Ovary (tissue), 9 donors: Measurements from ENCODE around the gene PXN. TPM values are rescaled to one million over a fixed set of nuclear protein-coding genes. Genes with fewer than 3 reads are reported as not detected.

Experiments
- DNase-seq, 5 donors: peaks; one replicate each; pipeline ENCODE4 v3.0.0-alpha.2; 2019 to 2020
- H3K27ac ChIP-seq, 2 donors: fragments of 200-600 bp; one replicate each; pipeline versions ENCODE4 v1.5.1 to v1.8.0; 2019 to 2022
- H3K27me3 ChIP-seq: fragments of 200-600 bp; one replicate; pipeline ENCODE4 v1.8.0; 2022
- H3K36me3 ChIP-seq: fragments of 200-600 bp; sonication (generic); one replicate; pipeline ENCODE4 v1.5.1; 2019
- H3K4me1 ChIP-seq: one replicate; pipeline ENCODE4 v1.8.1; 2013; ENCODE audit warnings: mild to moderate bottlenecking, moderate library complexity; ENCODE audit not compliant: insufficient read depth
- H3K4me3 ChIP-seq: fragments of 200-600 bp; sonication (generic); one replicate; pipeline ENCODE4 v1.5.1; 2017
- H3K9me3 ChIP-seq, 2 donors: fragments of 200-600 bp in 1 of 2; sonication (generic) in 1 of 2; one replicate each; pipeline versions ENCODE4 v1.5.1 to v1.8.1; 2013 to 2019; ENCODE audit warnings: mild to moderate bottlenecking in 1 of 2, moderate library complexity in 1 of 2
- EP300 ChIP-seq: sonication (generic); formaldehyde crosslinking; IDR thresholded peaks from one replicate; pipeline ENCODE4 v1.6.1; 2017; ENCODE audit warnings: antibody characterized with exemption
- POLR2A ChIP-seq: fragments of 450-650 bp; IDR thresholded peaks from one replicate; pipeline ENCODE4 v1.6.1; 2017; ENCODE audit warnings: antibody characterized with exemption, mild to moderate bottlenecking, moderate library complexity
- WGBS, 3 donors: extraction: QIAGEN DNeasy Blood & Tissue Kit in 1 of 3; methylation state at CpG; one replicate each; pipeline versions ENCODE4 v1.1.5 to v1.1.7; 2013 to 2017; 5-methylcytosine and 5-hydroxymethylcytosine counted together
- intact Hi-C, 4 donors: fragments of 100-400 bp; cut with DNase I; formaldehyde crosslinking; loops; one replicate each; pipeline versions ENCODE4 v1.11.0 to v1.15.1; 2022 to 2023
- polyA plus RNA-seq, 2 donors: library from polyadenylated mRNA; stranded (reverse); fragments of 200-250 nt in 1 of 2; fragments of 350-450 nt in 1 of 2; fragmentation: Illumina TruSeq in 1 of 2; extraction: RNeasy Lipid Tissue Mini Kit (QIAGEN cat#74804) in 1 of 2; gene quantifications; one replicate each; pipeline ENCODE4 v1.2.3, GENCODE V29; 2013 to 2014
- total RNA-seq, 7 donors: library from RNA; depleted of rRNA in 2 of 7; stranded (reverse); fragments of >200 nt in 2 of 7; fragmentation: NEBNext Ultra II Directional in 3 of 7; extraction: Animal tissue kit (Norgen Biotek cat#: 25700) in 3 of 7; gene quantifications; one replicate each; pipeline versions ENCODE4 v1.1.0 to v1.2.4, GENCODE V29; 2016 to 2023
- TF ChIP-seq, protein P1 (sequence below), 3 donors: fragments of 450-650 bp in 2 of 3; fragments of 200-600 bp in 1 of 3; IDR thresholded peaks; one replicate each; pipeline versions ENCODE4 v1.5.1 to v1.8.0; 2016 to 2022; ENCODE audit warnings: antibody characterized with exemption in 3 of 3, mild to moderate bottlenecking in 1 of 3
- donor health status: DM: no; HTN: no; CAD: no; lungs with moderate emphysema.
- donor health status: DM: no; HTN: no; CAD: no.
- donor health status: Bipolar disorder and iron deficiency.
- donor health status: DM: yes; HTN: yes; CAD: no.
- donor health status: DM: no; HTN: no; CAD: no.
- donor health status: DM: yes; HTN: yes; CAD: no.

Gene PXN
- total and polyA plus RNA-seq, 9 donors, result 25.0 to 78.0 (median 44.7) TPM

DNA sequence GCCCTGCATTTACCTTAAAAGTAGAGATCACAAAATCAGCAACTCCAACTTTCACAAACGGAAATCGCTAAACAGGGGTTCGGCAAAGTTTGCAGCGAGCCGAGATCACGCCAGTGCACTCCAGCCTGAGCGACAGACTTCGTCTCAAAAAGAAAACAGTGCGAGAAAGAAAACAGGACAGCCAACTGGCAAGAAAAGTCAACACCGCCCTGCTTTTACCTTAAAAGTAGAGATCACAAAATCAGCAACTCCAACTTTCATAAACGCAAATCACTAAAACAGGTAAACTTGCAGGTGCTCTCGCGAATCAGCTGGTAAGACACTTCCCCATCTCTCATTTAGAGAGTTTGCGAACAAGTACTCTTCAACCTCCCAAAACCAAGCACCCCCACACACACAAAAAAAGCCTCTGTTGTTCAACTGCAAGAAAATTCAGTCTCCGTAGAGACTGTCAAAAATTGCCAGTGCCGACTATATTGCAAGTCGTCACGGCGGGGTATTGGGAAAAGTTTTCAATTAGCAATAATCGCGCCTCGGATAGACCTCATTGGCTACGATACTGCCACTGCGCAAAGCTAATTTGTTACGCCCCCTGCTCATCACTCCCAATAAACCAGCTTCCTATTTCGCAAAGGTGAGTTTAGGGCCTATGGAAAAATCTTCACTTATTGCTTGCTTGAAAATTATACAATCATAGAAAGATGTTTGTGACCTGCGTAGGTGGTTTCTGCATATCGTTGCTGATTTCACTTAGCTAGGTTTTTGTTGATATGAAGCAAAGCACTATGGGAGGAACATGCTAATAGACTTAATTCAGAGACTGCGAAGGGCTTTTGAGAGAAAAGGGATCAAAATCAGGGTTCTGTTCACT is 27.4 kb upstream of the PXN start, which contains the start of gene RNU4-1:
RNU4-1 (minus strand) TSS at position 577 of the 871 bp plus-strand sequence.
- no peak for TF ChIP-seq EP300
- TF ChIP-seq POLR2A, result peak; percentile 66
- TF ChIP-seq, protein P1, sequence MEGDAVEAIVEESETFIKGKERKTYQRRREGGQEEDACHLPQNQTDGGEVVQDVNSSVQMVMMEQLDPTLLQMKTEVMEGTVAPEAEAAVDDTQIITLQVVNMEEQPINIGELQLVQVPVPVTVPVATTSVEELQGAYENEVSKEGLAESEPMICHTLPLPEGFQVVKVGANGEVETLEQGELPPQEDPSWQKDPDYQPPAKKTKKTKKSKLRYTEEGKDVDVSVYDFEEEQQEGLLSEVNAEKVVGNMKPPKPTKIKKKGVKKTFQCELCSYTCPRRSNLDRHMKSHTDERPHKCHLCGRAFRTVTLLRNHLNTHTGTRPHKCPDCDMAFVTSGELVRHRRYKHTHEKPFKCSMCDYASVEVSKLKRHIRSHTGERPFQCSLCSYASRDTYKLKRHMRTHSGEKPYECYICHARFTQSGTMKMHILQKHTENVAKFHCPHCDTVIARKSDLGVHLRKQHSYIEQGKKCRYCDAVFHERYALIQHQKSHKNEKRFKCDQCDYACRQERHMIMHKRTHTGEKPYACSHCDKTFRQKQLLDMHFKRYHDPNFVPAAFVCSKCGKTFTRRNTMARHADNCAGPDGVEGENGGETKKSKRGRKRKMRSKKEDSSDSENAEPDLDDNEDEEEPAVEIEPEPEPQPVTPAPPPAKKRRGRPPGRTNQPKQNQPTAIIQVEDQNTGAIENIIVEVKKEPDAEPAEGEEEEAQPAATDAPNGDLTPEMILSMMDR (IDR thresholded peaks at IDR 0.05), result no peak
- H3K27me3 ChIP-seq, result no peaks in the 10 kb centered on the region
- H3K4me1 ChIP-seq, result peaks cover 3% of the 10 kb centered on the region
- H3K36me3 ChIP-seq, result no peaks in the 10 kb centered on the region
- intact Hi-C loops, result no loop called here
- H3K4me3 ChIP-seq, result peak within 1 kb of the TSS; percentile 58
- H3K9me3 ChIP-seq, result no peaks in the 10 kb centered on the region
- peak; percentile 65 to 82 (median 70) for DNase-seq
- H3K27ac ChIP-seq, result peak within 1 kb of the TSS; percentile 80 to 96
- 0 to 1% (median 1%) methylated on average over 29 of the region's 29 CpGs for WGBS, 3 donors

DNA sequence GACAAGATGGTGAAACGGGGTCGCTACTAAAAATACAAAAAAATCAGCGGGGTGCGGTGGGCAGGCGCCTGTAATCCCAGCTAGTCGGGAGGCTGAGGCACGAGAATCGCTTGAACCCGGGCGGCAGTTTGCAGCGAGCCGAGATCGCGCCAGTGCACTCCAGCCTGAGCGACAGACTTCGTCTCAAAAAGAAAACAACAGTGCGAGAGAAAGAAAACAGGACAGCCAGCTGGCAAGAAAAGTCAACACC is 26.8 kb upstream of the PXN start:
- peak overlapping the region; percentile 80 to 96 for H3K27ac ChIP-seq

DNA sequence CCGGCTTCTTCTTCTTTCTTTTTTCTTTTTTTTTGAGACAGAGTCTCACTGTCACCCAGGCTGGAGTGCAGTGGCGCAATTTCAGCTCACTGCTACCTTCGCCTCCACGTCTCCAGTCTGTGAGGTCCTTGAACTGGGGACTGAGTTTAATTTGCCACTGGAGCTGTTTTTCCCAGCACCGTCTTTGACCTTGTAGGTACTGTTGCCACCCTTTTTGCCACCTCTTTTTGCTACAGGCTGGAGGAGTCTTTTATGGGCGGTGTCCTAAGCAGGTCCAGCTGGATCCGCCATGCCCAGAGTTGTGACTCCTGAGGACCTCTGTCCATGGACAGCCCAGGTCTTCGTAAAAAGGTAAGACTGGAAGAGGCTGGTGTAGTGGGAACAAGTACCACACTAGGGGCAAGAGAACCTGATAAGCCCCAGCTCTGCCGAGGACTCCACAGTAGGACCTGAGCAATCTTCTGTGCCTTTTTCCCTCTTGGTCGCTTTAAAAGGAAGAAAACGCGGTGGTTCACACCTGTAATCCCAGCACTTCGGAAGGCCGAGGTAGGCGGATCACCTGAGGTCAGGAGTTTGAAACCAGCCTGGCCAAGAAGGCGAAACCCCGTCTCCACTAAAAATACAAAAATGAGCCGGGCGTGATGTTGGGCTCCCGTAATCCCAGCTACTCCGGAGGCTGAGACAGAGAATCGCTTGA is 25.2 kb upstream of the PXN start:
- Histone ChIP-seq H3K4me3 (peak overlapping the region; percentile 14), H3K27ac (peak overlapping the region; percentile 66 to 96), H3K27me3 (no peaks in the 10 kb centered on the region), H3K36me3 (no peaks in the 10 kb centered on the region), H3K9me3 (no peaks in the 10 kb centered on the region), H3K4me1 (peaks cover 3% of the 10 kb centered on the region)
- TF ChIP-seq, protein P1 (IDR thresholded peaks at IDR 0.05), result no peak
- TF ChIP-seq EP300 (no peak), POLR2A (no peak)
- peak in 3 of 5 donors; percentile 41 to 48 (median 43) for DNase-seq
- WGBS, 3 donors, result 20 to 26% (median 24%) methylated on average over 22 of the region's 22 CpGs
- intact Hi-C loops, result no loop called here

More for the DNA sequence above, 26.8 kb upstream of the PXN start:
- Histone ChIP-seq H3K4me3 (peak overlapping the region; percentile 58), H3K9me3 (no peaks in the 10 kb centered on the region), H3K36me3 (no peaks in the 10 kb centered on the region), H3K4me1 (peaks cover 3% of the 10 kb centered on the region), H3K27me3 (no peaks in the 10 kb centered on the region)
- intact Hi-C loops, result no loop called here
- 0 to 1% (median 0%) methylated on average over 17 of the region's 17 CpGs for WGBS, 3 donors
- no peak for TF ChIP-seq EP300
- TF ChIP-seq, protein P1 (IDR thresholded peaks at IDR 0.05), result no peak
- no peak for TF ChIP-seq POLR2A
- no peak for DNase-seq

DNA sequence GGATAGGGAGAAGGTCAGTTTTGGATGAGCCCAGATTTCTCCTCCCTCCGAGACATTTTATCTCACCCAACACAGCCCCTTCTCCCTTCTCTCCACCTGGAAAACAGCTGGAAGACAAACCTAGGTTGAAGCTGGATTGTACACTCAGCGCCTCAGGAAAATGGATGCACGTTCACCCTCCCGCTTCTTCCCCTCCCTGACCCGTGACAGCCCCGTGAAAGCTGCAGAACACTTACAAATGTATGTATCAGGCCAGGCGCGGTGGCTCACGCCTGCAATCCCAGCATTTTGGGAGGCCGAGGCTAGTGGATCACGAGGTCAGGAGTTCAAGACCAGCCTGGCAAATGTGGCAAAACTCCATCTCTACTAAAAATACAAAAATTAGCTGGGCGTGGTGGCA is 22.0 kb upstream of the PXN start:
- no peak for DNase-seq
- intact Hi-C loops, result no loop called here
- Histone ChIP-seq H3K27ac (no peak overlapping the region), H3K4me3 (no peak overlapping the region), H3K9me3 (no peaks in the 10 kb centered on the region), H3K27me3 (no peaks in the 10 kb centered on the region), H3K36me3 (no peaks in the 10 kb centered on the region), H3K4me1 (peaks cover 4% of the 10 kb centered on the region)
- 67 to 69% (median 69%) methylated on average over 12 of the region's 12 CpGs for WGBS, 3 donors
- TF ChIP-seq POLR2A (no peak), EP300 (no peak)
- TF ChIP-seq, protein P1 (IDR thresholded peaks at IDR 0.05), result no peak
